Esophagus (tissue), 2 donors: Measurements from ENCODE around the gene CPN1. TPM values are rescaled to one million over a fixed set of nuclear protein-coding genes. Genes with fewer than 3 reads are reported as not detected.
"Not testable (repeated sequence)": the region's sequence is repeated elsewhere in the genome, so short reads cannot be mapped to it uniquely, and the experiment has no call there.

Experiments used
- H3K27ac ChIP-seq, 2 donors: one replicate each; pipeline ENCODE4 v1.5.1; 2013; ENCODE audit warnings: low read depth in 2 of 2, mild to moderate bottlenecking in 2 of 2, inconsistent platforms in 1 of 2, low read length in 1 of 2, moderate library complexity in 1 of 2
- H3K27me3 ChIP-seq, 2 donors: one replicate each; pipeline ENCODE4 v1.6.1; 2013; ENCODE audit warnings: low read length in 2 of 2, control low read depth in 1 of 2, mild to moderate bottlenecking in 1 of 2; ENCODE audit not compliant: insufficient read depth in 2 of 2, control insufficient read depth in 1 of 2
- H3K36me3 ChIP-seq, 2 donors: one replicate each; pipeline ENCODE4 v1.6.1; 2013; ENCODE audit warnings: low read length in 1 of 2; ENCODE audit not compliant: control insufficient read depth in 2 of 2, insufficient read depth in 2 of 2
- H3K4me1 ChIP-seq, 2 donors: one replicate each; pipeline ENCODE4 v1.6.1; 2013; ENCODE audit warnings: low read length in 1 of 2; ENCODE audit not compliant: control insufficient read depth in 2 of 2, insufficient read depth in 2 of 2
- H3K4me3 ChIP-seq, 2 donors: one replicate each; pipeline ENCODE4 v1.5.1; 2013; ENCODE audit warnings: low read length in 2 of 2, mild to moderate bottlenecking in 2 of 2, low read depth in 1 of 2, moderate library complexity in 1 of 2
- H3K9me3 ChIP-seq, 2 donors: one replicate each; pipeline ENCODE4 v1.6.1; 2013; ENCODE audit warnings: mild to moderate bottlenecking in 2 of 2, low read depth in 1 of 2, low read length in 1 of 2, moderate library complexity in 1 of 2; ENCODE audit not compliant: control insufficient read depth in 2 of 2, insufficient read depth in 1 of 2
- WGBS, 2 donors: extraction: QIAGEN DNeasy Blood & Tissue Kit; methylation state at CpG; one replicate each; pipeline ENCODE4 v1.1.7; 2013; 5-methylcytosine and 5-hydroxymethylcytosine counted together
- polyA plus RNA-seq, 2 donors: library from polyadenylated mRNA; stranded (reverse); fragments of 200-250 nt; gene quantifications; one replicate each; pipeline ENCODE4 v1.2.3, GENCODE V29; 2013
- donor health status: healthy with polysubstance abuse.
- donor health status: Bipolar disorder and iron deficiency.

Gene CPN1
- not detected for polyA plus RNA-seq

DNA sequence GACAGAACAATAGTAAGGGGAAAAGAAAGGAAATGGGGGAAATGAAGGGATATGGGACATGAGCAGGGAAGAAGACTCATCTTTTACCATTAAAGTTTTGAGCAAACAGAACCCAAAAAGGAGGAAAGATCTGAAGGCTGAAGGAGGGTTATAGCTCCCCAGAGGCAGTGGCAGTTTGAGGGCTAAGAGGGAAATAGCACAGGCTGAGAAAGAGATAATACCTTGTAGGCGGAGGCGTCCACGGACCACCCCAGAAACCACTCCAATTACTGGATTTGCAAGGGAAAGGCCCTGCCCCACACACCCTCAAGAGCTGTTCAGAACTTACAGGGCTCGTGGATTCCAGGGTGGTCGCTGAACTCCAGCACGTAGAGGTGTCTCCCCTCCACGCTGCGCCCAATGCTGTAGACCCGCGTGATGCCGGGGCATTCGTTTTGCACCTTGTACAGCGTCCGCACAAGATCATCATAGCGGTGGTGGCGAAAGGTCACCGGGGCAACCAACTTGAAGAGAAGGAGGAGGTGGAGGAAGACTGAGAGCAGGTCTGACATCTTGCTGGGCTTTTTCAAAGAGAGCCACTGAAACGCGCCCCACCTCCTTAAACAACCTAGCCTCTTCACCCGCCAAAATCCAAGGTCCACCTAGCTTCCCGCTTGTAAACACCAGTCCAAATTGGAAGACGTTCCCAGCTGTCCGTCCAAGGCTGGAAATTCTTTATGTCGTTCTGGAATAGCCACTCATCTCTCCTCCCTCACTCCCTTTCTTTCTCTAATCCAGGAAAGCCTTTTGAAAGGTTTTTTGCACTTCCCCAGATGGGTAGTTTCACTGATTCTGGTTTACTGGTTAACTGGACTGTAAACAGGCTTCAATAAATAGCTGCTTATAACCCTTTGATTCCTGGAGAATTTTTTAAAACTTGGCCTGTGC, at the start of gene CPN1:
Gene CPN1, minus strand, starts transcription at position 795 of the 927 bp plus-strand sequence. Its CDS starts 244 bp downstream, at position 551.
- no peaks in the 10 kb centered on the region for H3K9me3 ChIP-seq
- H3K27me3 ChIP-seq, result no peaks in the 10 kb centered on the region
- no peak within 1 kb of the TSS for H3K27ac ChIP-seq
- WGBS, 2 donors, result 59 to 62% methylated on average over 24 of the region's 24 CpGs
- no peaks in the 10 kb centered on the region for H3K36me3 ChIP-seq
- H3K4me3 ChIP-seq, result no peak within 1 kb of the TSS
- H3K4me1 ChIP-seq, result no peaks in the 10 kb centered on the region

DNA sequence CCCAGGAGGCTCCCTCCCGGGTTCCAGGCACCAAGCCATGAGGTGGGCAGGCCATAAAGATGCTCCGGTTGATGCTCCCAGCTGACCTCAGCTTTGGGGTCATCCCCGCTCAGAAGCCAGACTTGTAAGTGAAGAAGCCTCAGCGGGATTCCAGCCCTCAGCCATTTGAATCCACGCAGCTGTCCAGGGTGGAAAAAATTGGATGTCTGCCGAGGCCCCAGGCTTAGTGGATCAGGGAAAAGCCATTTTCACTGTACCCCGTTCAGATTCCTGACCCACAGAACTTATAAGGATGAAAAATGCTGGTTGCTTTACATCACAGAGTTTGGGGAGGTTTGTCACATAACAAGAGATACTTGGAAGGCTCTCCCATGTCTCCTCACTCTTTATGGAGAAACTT, 49.2 kb upstream of the CPN1 start:
- Histone ChIP-seq H3K4me1 (no peaks in the 10 kb centered on the region), H3K36me3 (no peaks in the 10 kb centered on the region), H3K27ac (no peak overlapping the region), H3K4me3 (no peak overlapping the region), H3K27me3 (no peaks in the 10 kb centered on the region), H3K9me3 (peaks cover 0 to 2% of the 10 kb centered on the region in 2 donors)
- 57 to 67% methylated on average over 7 of the region's 7 CpGs for WGBS, 2 donors

DNA sequence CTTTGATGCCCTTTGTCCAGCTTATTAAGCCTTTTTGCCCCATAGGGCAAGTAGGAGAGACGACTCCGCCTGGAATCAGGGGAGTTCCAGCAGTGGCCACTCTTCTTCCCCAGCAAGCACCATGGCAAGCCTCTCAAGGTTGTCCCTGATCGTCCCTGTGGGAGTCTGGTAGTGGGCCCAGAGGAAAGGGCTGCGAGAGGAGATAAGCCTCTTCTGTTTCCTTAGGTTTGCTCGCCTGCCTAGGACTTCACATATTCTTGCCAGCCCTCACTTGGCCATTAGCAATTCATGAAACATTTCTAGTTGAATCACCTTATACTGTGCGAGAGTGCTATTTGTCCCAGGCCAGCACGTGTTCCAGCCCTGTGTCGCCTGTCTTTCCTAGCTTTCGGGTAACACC, 47.8 kb upstream of the CPN1 start:
- Histone ChIP-seq H3K36me3 (no peaks in the 10 kb centered on the region), H3K27me3 (no peaks in the 10 kb centered on the region), H3K4me1 (no peaks in the 10 kb centered on the region), H3K9me3 (no peaks in the 10 kb centered on the region), H3K4me3 (no peak overlapping the region), H3K27ac (no peak overlapping the region)
- WGBS, 2 donors, result 74 to 78% methylated on average over 9 of the region's 9 CpGs

DNA sequence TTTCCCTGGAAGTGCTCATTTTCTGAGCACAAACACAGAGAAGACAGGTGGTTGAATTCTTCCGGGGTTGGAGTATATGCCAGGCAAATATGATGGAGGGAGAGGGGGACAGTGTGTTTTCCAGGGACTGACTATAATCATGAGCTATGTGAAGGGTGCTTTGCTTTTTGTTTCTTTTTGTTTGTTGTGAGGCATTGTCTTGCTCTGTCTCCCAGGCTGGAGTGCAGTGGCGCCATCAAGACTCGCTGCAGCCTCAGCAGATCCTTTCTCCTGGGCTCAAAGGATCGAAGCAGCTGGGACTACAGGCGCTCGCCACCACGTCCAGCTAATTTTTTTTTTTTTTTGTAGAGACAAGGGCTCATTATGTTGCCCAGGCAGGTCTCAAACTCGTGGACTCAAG, 47.3 kb upstream of the CPN1 start:
- Histone ChIP-seq H3K36me3 (no peaks in the 10 kb centered on the region), H3K4me3 (no peak overlapping the region)
- 72% methylated on average over 8 of the region's 8 CpGs for WGBS, 2 donors

DNA sequence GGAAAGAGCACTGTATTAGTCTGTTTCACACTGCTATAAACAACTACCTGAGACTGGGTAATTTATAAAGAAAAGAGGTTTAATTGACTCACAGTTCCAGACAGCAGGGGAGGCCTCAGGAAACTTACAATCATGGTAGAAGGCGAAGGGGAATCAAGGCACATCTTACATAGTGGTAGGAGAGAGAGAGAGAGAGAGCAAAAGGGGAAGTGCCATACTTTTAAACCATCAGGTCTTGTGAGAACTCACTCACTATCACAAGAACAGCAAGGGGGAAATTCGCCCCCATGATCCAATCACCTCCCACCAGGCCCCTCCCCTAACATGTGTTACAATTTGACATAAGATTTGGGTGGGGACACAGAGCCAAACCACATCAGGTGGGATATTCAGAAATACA, 43.7 kb upstream of the CPN1 start:
- not testable (repeated sequence) for H3K27me3 ChIP-seq, H3K4me1 ChIP-seq, H3K36me3 ChIP-seq, H3K4me3 ChIP-seq, H3K9me3 ChIP-seq, H3K27ac ChIP-seq
- WGBS, 2 donors, result 70 to 82% methylated on average over 2 of the region's 2 CpGs

More for the DNA sequence above, 47.3 kb upstream of the CPN1 start:
- Histone ChIP-seq H3K27ac (no peak overlapping the region), H3K4me1 (no peaks in the 10 kb centered on the region), H3K9me3 (no peaks in the 10 kb centered on the region), H3K27me3 (no peaks in the 10 kb centered on the region)

DNA sequence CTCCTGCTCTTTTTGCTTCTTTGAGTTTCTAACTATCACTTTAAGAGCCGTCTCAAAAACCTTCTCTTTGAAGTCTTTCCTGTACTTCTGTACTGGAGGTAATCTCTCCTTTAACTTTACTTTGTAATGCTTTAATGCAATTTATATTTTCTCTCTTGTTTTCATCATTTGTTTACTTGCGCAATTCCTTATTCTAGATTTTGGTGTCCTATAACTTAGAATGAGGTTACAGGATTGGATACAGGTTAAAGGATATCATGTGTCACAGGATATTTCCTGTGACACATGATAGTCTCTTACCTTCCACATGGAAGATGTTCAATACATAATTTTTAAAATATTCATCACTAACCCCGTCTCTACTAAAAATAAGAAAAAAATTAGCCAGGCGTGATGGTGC, 42.4 kb upstream of the CPN1 start:
- Histone ChIP-seq H3K9me3 (no peaks in the 10 kb centered on the region), H3K27me3 (no peaks in the 10 kb centered on the region), H3K27ac (no peak overlapping the region), H3K4me3 (no peak overlapping the region), H3K36me3 (no peaks in the 10 kb centered on the region), H3K4me1 (no peaks in the 10 kb centered on the region)
- WGBS, 2 donors, result 83% methylated on average over 4 of the region's 4 CpGs

DNA sequence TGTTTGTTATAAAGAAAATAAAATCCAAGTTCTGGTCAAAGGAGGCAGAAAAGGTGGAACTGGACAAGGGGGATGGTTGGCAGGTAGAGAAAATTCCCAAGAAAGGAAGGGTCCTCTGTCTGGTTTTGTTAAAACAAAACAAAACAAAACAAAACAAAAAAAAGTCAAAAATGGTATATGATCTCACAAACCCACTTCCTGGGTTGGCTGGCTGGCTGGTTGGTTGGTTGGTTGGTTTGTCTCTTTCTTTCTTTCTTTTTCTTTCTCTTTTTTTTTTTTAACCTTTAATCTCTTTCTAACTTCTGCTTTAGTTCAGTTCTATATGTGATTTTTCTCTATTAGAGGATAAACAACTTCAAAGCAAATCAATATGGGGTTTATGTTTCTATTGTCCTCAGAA, 41.1 kb upstream of the CPN1 start:
- Histone ChIP-seq H3K36me3 (no peaks in the 10 kb centered on the region), H3K4me3 (no peak overlapping the region), H3K27ac (no peak overlapping the region)

DNA sequence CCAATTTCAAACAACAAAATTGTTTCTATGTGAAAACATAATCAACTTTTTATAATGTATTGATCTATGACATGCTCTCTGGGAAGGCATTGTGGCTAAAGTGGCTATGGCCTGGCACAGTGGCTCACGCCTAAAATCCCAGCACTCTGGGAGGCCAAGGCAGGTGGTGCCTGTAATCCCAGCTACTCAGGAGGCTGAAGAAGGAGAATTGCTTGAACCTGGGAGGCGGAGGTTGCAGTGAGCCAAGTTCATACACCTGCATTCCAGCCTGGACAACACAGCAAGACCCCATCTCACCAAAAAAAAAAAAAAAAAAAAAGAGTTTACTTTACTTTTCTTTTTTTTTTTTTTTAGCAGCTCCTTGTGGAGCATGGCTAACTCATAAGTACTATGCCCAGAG, 38.9 kb upstream of the CPN1 start:
- no peaks in the 10 kb centered on the region for H3K27me3 ChIP-seq
- no peak overlapping the region for H3K4me3 ChIP-seq
- H3K4me1 ChIP-seq, result no peaks in the 10 kb centered on the region
- H3K27ac ChIP-seq, result no peak overlapping the region
- WGBS, 2 donors, result 82 to 91% methylated on average over 2 of the region's 2 CpGs
- no peaks in the 10 kb centered on the region for H3K9me3 ChIP-seq
- no peaks in the 10 kb centered on the region for H3K36me3 ChIP-seq

More for the DNA sequence above, 41.1 kb upstream of the CPN1 start:
- Histone ChIP-seq H3K4me1 (no peaks in the 10 kb centered on the region), H3K27me3 (no peaks in the 10 kb centered on the region), H3K9me3 (no peaks in the 10 kb centered on the region)

DNA sequence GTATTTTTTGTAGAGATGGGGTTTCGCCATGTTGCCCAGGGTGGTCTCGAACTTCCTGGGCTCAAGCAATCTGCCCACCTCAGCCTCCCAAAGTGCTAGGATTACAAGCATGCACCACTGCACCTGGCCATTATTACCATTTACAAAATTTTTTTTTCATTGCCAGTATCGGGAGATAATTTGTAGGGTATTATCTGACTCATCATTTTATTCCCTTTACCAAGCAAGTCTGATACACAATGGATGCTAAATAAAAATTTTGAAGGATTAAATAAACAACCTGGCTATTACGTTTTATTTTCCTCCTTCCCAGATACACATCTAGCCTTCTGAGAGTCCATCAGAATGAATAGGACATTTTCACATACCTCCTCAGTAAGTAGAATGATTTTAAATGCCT, 38.1 kb upstream of the CPN1 start:
- no peaks in the 10 kb centered on the region for H3K9me3 ChIP-seq
- H3K27me3 ChIP-seq, result peaks cover 0 to 3% of the 10 kb centered on the region in 2 donors
- no peaks in the 10 kb centered on the region for H3K36me3 ChIP-seq
- no peak overlapping the region for H3K27ac ChIP-seq
- no peaks in the 10 kb centered on the region for H3K4me1 ChIP-seq
- no peak overlapping the region for H3K4me3 ChIP-seq
- 82 to 84% methylated on average over 4 of the region's 4 CpGs for WGBS, 2 donors
